ENCODE measurements around the gene AVPI1.
"Not testable (repeated sequence)": the region's sequence is repeated elsewhere in the genome, so short reads cannot be mapped to it uniquely, and the experiment has no call there.

The AVPI1 gene

GRCh38 chr10:97640174-97640867 is 46.7 kb downstream of the AVPI1 start, which contains the start of gene PI4K2A:
TSS of gene PI4K2A (plus strand) at chr10:97640671. CDS start at chr10:97640743, 72 bp downstream.
- DNase-seq = peak; percentile 87

- not testable (repeated sequence) for DNase-seq
Observed at GRCh38 chr10:97639090-97639489, 48.0 kb downstream of the AVPI1 start.

GRCh38 chr10:97635577-97635976 is 51.5 kb downstream of the AVPI1 start:
- no peak for DNase-seq

GRCh38 chr10:97633921-97634320 is 53.1 kb downstream of the AVPI1 start:
- no peak for DNase-seq

GRCh38 chr10:97632949-97633884 is 53.8 kb downstream of the AVPI1 start, which contains the start of gene MORN4:
TSS of gene MORN4 (minus strand) at chr10:97633500. CDS start at chr10:97619653, 13,847 bp downstream.
- DNase-seq = peak; percentile 75

- no peak for DNase-seq
Observed at GRCh38 chr10:97631098-97631497, 55.9 kb downstream of the AVPI1 start.

- no peak for DNase-seq
Observed at GRCh38 chr10:97629289-97629688, 57.8 kb downstream of the AVPI1 start.

- DNase-seq = no peak
Observed at GRCh38 chr10:97628228-97628627, 58.8 kb downstream of the AVPI1 start.

GRCh38 chr10:97627731-97628130 is 59.3 kb downstream of the AVPI1 start:
- no peak for DNase-seq

Measured in DMS79 treated with DMSO at 0.1 percent for 48 hours (cell line).